CD4-positive, alpha-beta T cell treated with Interferon alpha-2 for 1 hour (primary cell): ENCODE results near the gene XRCC3.

Experiments used
- DNase-seq, 2 donors: peaks; one replicate each; pipeline ENCODE4 v3.0.0-alpha.2; 2020 to 2022

The XRCC3 gene

DNA sequence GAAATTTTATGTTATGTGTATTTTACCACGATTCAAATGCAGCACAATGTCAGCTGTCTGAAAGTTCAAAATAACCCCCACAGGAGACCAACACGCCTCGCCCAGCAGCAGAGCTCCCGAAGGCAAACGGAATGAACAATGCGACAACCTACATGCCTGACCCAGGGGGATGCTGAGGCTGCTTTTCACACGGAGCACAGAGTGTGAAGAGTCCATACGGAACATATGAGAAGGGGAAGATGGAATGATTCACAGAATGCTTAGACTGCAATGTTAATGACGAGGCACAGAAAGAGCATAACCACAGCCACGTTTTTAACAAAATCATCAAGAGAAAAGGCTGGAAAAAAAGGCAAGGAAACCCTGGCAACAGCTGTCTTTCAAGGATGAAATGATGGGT, 22.9 kb upstream of the XRCC3 start:
- no peak for DNase-seq

DNA sequence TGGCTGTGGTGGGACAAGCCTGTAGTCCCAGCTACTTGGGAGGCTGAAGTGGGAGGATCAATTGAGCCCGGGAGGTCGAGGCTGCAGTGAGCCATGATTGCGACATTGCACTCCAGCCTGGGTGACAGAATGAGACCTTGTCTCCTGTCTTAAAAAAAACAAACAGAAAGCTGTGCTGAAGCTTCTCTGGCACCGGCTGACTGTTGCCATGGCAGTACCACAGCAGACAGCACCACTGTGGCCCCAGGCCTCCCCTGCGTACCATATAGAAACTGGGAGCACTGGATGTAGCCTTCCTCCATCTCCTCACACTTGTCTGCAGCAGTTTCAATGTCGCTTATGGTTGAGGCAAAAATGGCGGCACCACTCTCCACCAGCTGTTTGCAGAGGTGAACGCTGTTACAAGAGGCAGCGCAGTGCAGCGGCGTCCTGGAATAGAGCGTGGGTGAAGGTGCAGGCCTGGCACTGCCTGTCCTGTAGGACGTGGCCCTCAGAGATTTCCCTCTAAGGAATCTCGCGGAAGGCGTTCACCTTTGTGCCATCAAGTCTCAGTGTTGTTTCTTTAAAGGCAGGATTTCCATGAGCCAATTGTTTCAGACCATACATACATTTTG, 22.3 kb upstream of the XRCC3 start:
- DNase-seq: no peak

GRCh38 chr14:103736546-103737431, 21.5 kb upstream of the XRCC3 start:
- DNase-seq: no peak

DNA sequence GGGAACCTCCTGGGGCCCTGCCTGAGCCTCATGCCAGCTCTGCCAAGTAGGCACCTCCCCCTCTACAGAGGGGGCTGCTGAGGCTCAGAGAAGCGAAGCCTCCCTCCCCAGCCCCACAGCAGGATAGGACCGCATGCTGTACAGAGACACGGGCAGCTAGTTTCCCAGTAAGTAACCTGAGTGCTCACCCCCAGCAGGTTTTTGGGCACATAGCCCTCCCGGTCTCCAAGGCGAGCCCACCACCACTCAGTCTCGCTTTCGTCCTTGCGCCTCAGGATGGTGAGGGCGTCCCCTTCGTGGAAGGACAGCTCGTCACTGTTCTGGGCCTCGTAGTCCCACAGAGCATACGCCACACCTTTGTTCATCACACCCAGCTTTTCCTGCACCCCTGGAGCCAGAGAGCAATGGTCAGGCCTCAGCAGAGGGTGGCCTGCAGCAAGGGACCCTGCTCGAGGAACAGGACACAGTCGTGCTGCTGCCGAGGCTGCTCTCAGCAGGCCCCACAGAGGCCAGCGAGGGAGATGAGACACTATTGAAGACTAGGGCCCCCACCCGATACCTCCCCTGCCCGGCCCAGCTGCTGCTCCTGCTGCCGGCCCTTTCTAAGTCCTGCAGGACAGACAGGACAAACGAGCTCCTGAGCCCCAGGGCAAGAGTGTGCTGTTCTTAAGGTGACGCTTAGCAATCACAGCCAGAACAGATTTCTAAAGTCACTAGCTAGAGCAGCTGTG, 20.7 kb upstream of the XRCC3 start:
- no peak for DNase-seq

GRCh38 chr14:103735439-103735814, 20.2 kb upstream of the XRCC3 start:
- no peak for DNase-seq

- DNase-seq: no peak
Measured at GRCh38 chr14:103735022-103735421, 19.8 kb upstream of the XRCC3 start.

GRCh38 chr14:103734081-103734888, 19.0 kb upstream of the XRCC3 start:
- DNase-seq: no peak

DNA sequence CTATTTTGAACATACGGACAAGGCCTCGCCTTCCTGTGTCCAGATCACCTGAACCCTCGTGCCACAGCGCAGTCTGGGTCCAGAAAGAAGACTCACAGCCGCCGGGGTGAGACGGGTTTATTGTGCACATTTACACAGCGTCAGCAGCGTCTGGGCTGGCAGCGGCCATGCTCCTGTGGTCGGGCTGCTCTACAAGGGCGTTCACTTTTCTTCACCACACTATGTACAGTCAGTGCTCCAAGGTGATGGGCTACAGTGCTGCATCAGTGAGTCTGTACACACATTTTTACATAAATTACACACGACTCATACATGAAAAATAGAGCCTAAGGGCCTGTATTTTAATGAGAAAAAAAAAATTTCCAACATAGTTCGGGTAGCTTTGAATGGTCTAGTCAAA, 18.4 kb upstream of the XRCC3 start:
- no peak for DNase-seq

DNA sequence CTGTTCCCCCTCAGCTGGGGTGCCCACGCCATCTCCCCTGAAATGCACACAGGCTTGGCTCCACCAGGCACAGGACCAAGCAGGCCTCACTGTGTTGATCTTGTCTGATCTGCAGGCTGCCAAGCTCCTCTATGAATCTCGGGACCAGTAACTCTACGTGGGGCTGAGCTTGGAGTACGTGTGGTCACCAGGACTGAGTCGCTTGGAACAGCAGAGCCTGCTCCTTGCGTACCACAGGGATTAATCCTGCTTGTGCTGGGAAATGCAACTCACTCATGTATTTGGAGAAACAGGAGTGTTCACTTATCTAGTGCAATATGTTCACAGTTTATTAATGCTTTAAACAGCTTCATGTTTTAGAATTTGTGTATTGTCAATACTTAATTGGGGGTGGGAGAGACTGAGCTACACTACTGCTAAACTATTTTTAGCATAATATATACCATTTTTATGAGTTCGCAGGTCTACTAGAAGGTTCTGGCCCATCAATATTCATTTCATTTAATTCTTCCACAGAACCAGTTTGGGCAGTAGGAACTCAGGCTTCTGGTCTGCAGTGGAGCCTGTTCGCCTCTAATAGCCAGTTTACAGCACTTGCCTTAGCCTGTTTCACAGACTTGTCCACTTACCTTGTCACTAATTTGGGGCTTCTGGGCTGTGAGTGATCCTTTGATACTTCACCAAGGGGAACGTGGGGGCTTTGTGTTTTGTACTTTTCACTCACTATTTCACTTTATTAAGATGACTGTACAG, 17.8 kb upstream of the XRCC3 start:
- DNase-seq: no peak

GRCh38 chr14:103731916-103732867, 16.9 kb upstream of the XRCC3 start:
- no peak for DNase-seq

GRCh38 chr14:103731481-103731880, 16.2 kb upstream of the XRCC3 start:
- no peak for DNase-seq

DNA sequence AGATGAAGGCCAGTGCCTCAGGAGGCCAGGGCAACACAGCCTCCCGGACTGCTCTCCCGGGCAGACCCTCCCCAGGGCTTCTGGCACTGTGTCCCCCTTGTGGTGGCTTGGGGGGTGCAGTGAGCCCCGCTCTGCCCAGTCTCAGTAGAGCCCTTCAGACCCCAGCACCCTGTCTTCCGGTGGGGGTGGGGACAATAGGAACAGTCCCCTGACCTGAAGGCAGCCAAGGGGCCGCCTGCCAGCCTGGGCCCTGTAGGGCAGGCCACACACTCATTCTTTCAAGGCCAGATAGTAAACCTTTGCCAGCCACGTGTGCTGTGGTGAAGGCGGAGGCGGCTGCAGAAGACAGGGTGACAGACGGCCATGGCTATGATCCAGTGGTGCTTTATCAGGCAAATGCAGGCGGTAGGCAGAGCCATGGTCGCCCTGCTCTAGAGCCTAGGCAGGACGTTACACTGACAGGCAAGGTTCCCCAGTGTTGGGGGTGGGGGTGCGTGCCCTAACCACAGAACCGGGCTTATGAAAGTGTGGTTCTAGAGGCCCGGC, 15.3 kb upstream of the XRCC3 start:
- DNase-seq: no peak

DNA sequence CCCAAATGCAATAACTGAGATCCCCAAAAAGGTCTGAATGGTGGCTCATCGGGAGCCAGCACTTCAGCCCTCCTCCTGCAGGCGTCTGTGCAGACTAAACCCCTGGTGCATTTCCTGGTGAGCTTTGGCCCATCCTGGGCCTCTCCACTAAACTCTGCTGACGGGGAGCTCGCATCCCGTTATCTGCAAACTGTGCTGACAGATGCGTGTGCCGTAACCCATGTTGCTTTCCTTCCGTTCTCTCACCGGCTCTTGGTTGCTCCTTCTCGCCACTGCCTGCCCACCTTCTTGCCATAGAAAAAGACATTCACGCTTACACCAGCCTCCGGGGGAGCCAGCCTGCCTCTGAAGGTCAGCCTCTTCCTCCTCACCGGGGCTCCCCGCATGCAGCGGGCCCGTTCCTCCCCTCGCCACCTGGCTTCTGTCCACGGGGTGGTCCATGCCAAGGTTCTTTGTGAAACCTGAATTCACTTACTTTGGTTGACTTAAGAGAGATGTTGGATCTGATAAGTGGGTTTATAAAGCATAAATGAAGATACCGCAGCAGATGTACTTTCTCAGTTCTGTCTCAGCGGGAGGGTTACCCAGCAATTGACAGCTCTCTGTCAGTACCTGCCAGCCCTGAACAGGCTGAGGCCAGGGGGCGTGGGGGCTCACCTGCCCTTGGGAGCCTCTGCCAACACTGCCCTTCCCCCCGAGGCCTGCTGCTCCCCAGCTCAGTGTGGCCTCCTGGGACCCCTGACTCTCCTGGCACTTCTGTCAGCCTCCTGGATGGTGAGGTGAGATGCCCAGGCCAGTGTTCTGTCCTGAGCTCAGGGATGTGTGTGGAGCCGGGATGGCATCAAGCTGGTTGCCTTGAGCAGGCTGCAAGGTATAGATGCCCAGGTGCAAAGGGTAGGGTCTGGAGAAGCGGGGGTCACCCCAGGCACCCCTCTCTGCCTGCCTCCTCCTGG, 14.5 kb upstream of the XRCC3 start:
- no peak for DNase-seq

GRCh38 chr14:103728721-103729120, 13.5 kb upstream of the XRCC3 start:
- no peak for DNase-seq

- no peak for DNase-seq
Measured at GRCh38 chr14:103728141-103728540, 12.9 kb upstream of the XRCC3 start.

GRCh38 chr14:103727313-103727980, 12.2 kb upstream of the XRCC3 start:
- DNase-seq: no peak

GRCh38 chr14:103726474-103726873, 11.2 kb upstream of the XRCC3 start:
- no peak for DNase-seq

GRCh38 chr14:103725739-103726395, 10.6 kb upstream of the XRCC3 start:
- DNase-seq: no peak
